Gastrocnemius medialis (tissue), 4 donors: ENCODE measurements around the gene AFDN.

Experiments
- CTCF ChIP-seq, 5 experiments: fragments of 450-650 bp in 3 of 5; fragments of 200-600 bp in 2 of 5; sonication (generic) in 2 of 5; IDR thresholded peaks in 4 of 5; conservative IDR thresholded peaks in 1 of 5; 1 replicate in 4 of 5; 2 replicates in 1 of 5; pipeline ENCODE4 v1.5.1; 2016 to 2019; ENCODE audit warnings: antibody characterized with exemption in 5 of 5, mild to moderate bottlenecking in 3 of 5, moderate library complexity in 3 of 5
- POLR2A ChIP-seq, 2 donors: fragments of 450-650 bp; IDR thresholded peaks; one replicate each; pipeline ENCODE4 v1.6.1; 2017; ENCODE audit warnings: antibody characterized with exemption in 2 of 2, mild to moderate bottlenecking in 2 of 2, moderate library complexity in 2 of 2

- TF ChIP-seq CTCF (IDR thresholded peaks at IDR 0.05 in 4 of 5, conservative IDR thresholded peaks at IDR 0.05 in 1 of 5) (no peak), POLR2A (IDR thresholded peaks at IDR 0.05) (no peak)
These were observed 66.4 kb downstream of the AFDN start for GRCh38 chr6:167892835-167893815.
